ENCODE results near the gene CP.

Gene CP

GRCh38 chr3:149180057-149180573 is 41.5 kb downstream of the CP start:
- DNase-seq, result peak; percentile 56

GRCh38 chr3:149179220-149179619 is 42.4 kb downstream of the CP start:
- no peak for DNase-seq

- DNase-seq, result no peak
Measured at GRCh38 chr3:149177122-149177521, 44.5 kb downstream of the CP start.

- no peak for DNase-seq
Measured at GRCh38 chr3:149174901-149175300, 46.7 kb downstream of the CP start.

DNA sequence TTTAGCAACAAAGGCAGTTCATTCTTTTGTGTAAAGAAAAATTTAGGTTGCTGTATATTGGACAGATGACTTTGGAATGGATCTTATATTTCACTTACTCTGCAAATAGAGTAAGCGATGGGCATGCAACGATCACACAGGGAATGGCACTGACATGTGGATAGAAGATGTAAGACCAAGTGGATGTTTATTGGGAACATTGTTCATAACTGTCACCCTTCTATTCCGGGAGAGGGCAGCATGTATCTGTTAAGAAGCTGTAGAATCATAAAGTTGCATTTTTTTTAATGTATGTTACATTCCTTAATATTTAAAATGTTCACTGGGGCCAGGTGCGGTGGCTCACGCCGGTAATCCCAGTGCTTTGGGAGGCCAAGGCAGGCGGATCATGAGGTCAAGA is 51.0 kb downstream of the CP start:
- no peak for DNase-seq

- DNase-seq, result no peak
Measured at GRCh38 chr3:149167898-149168297, 53.7 kb downstream of the CP start.

- no peak for DNase-seq
Measured at GRCh38 chr3:149163066-149163465, 58.6 kb downstream of the CP start.

- DNase-seq, result no peak
Measured at GRCh38 chr3:149162007-149162406, 59.6 kb downstream of the CP start.

GRCh38 chr3:149160754-149161300 is 60.8 kb downstream of the CP start:
- no peak for DNase-seq

- no peak for DNase-seq
Measured at GRCh38 chr3:149153402-149153801, 68.2 kb downstream of the CP start.

- DNase-seq, result peak; percentile 62
Measured at GRCh38 chr3:149152420-149152819, 69.2 kb downstream of the CP start.

DNA sequence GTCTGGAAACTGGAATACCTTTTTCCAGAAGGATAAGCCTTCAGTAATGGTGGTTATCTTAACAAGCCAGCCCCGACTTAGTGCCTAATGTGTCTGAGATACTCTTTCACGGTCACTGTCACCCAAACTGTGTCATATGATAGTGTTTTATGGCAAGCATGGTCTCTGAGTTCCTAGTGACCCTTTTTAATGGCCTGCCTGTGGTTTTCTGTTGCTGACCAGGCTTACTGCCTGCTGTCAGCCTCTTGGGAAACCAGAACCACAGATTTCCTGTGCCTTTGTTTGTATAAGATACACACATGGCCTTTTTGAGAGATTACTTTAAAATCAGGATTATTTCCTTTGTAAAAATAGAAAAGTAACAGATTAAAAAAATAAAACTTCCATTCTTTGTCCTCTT is 69.8 kb downstream of the CP start:
- peak; percentile 80 for DNase-seq

DNA sequence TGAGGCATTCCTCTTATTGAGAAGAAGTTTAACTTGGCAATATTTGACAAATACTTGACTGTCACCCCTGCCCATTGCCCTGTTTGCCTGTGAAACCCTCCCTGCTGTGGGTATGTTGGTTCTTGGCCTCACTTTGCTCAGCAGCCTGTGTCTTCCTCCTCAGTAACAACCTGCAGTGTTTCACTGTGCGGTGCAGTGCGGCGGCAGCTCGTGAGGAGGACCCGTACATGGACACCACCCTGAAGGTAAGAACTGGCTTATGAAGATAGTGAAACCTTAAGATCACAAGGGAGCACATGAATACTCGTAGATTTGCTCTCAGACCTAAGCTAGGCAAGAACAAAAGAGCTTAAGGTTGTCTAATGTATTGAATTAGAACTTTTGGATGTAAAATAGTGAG is 71.2 kb downstream of the CP start:
- DNase-seq, result no peak

DNA sequence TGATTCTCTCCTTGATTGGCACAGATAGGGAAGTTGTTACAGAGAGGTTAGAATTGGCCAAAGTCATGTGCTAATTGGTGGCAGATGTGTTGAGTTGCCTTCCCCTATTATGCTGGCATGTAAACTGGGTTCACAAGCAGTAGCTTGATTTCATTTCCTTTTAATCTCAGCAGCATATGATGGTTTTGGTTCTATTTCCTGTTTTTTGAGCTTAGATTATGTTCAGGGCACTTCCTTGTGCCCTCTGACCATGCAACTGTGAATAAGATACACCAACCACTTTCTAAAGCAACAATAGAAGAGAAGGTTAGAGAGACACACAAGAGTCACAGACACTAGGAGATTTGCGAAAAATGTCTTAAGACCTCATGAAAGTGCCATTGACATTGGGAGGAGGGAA is 75.7 kb downstream of the CP start:
- DNase-seq, result no peak

- DNase-seq, result no peak
Measured at GRCh38 chr3:149145356-149145755, 76.3 kb downstream of the CP start.

DNA sequence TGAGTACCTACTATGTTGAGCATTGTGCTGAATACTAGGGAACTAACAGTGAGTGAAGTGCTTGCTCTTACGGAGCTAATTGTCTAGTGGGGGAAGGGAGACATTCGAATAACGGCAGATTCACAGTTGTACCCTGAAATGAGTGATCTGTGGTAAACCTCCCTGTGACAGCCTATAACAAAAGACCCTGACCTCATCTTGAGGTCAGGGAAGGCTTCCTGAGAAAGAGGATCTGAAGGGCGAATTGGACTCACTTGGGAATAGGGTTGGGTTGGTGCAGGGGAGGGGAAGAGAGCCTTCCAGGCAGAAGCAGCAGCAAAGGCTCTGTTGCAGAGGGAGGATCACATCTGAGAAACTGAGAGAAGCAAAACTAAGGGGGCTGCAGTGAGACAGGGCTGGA is 78.9 kb downstream of the CP start:
- no peak for DNase-seq

DNA sequence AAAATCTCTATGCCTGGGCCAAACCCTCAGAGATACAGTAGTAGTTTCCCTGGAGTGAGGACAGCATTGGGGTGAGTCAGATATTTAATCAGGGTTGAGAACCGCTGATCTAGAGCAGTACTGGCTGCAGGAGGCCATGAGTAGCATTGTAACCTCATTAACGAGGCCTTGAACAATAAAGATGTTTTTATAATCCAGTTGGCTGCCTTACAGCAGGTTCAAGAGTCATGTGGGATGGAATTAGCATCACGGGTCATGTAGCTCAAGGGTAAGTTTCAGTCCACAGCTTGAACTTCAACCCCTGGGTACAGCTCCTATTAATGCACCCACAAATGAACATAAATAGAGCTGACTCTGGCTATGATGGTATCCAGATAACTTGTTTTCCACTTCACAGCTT is 87.1 kb downstream of the CP start:
- no peak for DNase-seq

DNA sequence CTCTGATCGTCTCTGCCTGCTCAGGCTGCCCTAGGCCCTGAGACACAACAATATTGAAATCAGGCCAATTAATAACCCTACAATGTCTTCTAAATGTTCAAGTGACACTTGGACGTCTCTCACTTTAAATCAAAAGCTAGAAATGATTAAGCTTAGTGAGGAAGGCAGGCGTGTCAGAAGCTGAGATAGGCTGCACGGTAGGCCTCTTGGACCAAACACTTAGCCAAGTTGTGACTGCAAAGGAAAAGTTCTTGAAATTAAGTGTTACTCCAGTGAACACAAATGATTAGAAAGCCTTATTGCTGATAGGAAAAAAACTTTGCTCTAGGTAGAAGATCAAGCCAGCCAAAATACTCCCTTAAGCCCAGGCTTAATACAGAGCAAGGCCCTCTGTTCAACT is 90.0 kb downstream of the CP start:
- DNase-seq, result no peak

GRCh38 chr3:149129326-149130205 is 92.1 kb downstream of the CP start, which contains the start of gene HPS3:
Gene HPS3 (plus strand): TSS chr3:149129638. CDS start chr3:149129724, 86 bp downstream.
- DNase-seq, result peak; percentile 94

- DNase-seq, result no peak
Measured at GRCh38 chr3:149128821-149129220, 92.8 kb downstream of the CP start.

DNA sequence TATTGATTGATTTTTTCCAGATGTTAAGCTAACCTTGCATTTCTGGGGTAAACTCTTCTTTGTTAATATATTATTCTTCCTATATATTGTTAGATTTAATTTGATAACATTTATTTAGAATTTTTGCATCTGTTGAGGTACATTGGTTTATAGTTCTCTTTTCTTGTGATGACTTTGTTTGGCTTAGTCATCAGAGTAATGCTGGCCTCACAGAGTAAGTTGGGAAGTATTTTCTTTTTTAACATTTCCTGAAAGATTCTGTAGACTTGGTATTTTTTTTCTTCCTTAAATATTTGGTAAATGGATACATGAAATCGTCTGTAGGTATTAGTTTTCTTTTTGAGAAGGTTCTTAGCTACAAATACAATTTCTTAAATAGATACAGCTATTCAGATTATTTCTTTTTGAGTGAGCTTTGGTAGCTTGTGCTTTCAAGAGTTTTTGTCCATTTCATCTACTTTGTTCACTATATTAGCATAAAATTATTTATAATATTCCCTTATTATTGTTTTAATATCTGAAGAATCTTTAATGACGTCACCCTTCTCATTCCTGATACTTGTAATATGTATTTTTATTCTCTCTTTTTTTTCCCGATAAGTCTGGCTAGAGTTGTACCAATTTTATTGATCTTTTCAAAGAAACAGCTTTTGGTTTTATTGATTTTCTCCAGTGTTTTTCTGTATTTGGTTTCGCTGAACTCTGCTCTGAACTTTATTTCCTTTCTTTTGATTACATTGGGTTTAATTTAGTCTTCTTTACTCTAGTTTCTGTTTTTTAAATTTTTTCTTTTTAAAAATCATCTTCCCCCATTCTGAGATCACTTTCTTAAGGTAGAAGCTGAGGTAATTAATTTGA is 98.7 kb downstream of the CP start:
- DNase-seq, result no peak

All from islet precursor cell (in vitro differentiated cells).